ENCODE data around the gene RECK.
"Not testable (repeated sequence)": the region's sequence is repeated elsewhere in the genome, so short reads cannot be mapped to it uniquely, and the experiment has no call there.

Gene RECK

DNA sequence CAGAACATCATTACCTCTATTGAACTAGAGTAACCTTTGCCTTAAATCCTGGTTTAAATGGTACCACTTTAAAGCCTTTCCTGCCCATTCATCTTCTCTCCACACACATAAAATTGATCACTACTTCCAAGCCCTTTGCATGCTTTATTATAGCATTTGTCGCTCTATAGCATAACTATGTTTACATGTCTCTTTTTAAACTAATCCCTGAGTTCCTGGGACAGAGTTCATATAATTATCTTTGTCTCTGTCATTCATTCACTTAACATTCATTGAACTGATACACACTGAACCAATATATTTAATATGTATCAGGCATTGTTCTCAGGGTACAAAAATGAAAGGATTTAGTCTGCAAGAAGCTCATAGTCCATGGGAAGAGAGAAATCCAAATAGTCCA, 37.3 kb downstream of the RECK start:
- DNase-seq (ENCODE audit: low read depth), result no peak

DNA sequence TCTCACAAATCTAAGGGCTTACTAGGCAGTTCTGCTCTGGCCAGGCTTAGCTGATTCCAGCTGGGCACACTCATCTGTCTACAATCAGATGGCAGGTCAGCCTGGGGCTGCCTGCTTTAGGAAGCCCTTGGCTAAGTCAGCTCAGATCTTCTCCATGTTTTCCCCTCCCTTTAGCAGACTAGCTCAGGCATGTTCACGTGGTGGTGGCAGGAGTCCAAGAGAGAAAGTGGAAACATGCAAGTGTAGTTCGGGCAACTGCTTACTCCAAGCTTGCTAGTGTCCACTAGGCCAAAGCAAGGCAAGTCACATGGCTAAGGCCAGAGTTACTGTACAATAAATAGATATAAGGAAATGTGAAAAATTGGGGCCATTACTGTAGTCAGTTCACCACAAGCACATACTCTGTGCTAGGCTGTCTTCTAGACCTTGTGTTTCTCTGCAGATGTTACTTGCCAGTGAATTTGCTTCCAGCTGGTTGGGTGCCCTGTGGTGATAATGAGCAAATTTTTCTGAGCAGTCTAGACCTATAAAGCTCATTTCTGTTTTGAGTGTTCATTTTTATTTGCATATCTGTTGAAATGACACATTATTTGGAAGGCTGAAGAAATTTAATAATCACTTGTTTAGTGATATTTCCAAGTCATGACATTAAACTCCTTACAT, 38.3 kb downstream of the RECK start:
- DNase-seq (ENCODE audit: low read depth), result no peak

DNA sequence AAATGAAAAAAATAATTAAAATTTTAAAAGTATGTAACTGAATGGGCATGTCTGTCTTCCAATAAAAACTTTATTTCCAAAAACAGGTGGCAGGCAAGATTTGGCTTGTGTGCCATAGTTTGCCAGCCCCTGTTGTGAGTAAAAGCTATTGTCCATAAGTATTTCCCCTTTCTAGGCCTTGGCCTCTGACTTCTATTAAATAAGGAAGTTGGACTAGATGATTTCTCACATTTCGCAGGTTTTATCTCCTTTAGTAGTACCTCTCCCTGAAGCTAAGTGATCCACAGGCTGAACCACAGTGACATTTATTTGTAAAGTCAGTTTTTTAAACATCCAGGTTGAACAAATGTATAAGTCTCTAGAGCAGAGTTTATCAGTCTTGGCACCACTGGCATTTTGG, 41.3 kb downstream of the RECK start:
- no peak for DNase-seq (ENCODE audit: low read depth)

DNA sequence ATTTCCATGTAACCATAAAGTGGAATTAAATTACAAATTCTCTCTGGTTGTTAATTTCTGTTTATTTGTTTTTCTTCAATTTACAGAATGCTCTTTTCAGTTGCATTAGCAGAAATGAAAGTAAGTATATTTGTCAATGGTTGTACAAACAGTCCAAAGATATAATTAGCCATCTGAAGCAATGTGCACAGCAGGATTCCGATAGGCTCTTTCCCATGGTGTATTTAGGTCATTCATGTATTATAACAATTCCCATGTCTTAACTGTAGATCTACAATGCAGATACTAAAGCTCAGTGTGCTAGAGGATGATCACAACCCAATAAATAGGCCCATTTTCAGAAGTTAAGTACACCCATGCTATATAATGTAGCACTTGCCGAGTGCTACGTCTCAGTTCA, 43.8 kb downstream of the RECK start:
- no peak for DNase-seq (ENCODE audit: low read depth)

DNA sequence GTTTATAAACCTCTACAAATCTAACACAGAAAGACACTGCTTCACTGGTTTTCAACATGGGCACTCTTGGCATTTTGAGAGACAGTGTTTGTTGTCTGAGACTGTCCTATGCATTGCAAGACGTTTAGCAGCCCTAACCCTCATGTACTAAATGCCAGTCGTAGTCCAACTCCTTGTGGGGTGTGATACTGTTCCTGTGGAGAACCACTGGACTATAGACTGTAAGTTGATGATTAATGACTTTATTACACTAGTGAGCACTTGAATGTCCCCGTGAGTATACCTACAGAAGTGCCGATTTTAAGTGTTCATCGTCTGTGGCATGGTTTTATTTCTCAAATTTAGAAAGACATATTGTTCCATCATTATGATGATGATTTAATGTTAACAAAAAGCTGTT, 46.2 kb downstream of the RECK start:
- no peak for DNase-seq (ENCODE audit: low read depth)

DNA sequence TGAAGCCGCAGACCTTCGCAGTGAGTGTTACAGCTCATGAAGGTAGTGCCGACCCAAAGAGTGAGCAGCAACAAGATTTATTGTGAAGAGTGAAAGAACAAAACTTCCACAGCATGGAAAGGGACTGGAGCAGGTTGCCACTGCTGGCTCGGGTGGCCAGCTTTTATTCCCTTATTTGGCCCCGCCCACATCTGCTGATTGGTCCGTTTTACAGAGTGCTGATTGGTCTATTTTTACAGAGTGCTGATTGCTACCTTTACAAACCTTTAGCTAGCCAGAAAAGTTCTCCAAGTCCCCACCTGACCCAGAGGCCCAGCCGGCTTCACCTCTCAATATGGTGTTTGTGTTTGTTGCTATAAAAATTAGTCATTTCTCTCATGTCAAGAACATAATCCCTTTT, 49.7 kb downstream of the RECK start:
- DNase-seq (ENCODE audit: low read depth), result no peak

DNA sequence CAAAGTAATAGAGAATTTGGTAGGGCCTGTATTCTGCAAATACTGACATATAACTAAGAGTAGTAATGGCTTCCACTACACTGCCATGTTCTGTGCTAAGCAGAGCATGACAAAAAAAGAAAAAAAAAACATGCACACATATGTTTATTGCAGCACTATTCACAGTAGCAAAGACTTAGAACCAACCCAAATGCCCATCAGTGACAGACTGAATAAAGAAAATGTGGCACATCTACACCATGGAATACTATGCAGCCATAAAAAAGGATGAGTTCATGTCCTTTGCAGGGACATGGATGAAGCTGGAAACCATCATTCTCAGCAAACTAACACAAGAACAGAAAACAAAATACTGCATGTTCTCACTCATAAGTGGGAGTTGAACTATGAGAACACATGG, 50.3 kb downstream of the RECK start:
- not testable (repeated sequence) for DNase-seq (ENCODE audit: low read depth)

DNA sequence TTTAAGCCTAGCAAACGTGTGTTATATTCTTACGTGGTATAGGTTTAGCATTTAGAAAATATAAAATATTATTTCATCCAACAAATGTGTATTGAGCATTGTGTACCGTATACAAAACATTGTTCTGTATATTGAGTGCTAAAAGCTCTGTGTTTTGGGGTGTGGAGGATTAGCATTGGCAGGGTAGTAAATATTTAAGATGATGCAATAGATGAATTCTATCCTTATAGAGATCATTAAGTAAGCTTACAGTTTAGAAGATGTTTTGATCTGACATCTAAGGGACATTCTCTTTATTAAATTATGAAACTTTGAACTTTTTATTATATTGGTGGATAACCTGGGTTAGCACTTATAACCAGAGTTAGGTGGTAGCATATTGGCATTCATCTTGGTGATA, 51.3 kb downstream of the RECK start:
- DNase-seq (ENCODE audit: low read depth), result no peak

DNA sequence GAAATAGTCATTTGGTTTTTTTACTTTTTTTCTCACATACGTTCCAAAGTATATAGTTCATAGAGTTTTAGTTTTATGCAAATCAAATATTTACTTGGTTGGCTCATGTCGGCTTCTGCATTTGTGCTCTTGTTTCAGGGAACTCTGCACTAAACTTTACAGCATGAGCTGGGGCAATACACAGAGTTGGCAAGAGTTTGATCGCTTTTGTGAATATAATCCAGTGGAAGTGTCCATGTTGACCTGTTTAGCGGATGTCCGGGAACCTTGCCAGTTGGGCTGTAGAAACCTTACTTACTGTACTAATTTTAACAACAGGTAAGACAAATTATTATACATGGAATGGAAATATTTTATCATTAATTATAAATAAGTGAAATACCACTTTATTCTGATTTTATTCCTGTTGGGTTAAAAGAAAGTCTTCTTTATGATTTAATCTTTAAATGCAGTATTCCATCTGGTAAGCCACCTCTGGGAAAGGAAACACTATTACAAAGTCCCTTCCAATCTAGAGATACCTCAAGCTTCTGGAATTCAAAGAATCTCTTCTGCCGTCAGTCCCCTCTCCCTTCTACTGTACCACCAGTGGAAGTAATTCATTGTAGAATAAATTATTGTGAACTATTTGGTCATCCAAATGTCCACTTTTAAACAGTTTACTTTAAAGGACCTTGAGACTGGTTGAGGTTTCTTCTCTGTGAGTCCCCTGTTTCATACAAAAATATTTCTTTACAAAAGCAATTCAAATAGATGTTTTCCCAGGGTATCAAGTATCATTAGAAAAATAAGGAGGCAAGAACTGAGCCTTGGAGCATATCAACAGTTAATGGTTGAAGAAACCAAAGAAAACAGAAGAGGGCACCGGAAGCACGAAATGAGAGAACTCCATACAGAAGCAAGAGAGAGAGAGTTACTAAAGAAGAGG, 54.6 kb downstream of the RECK start:
- no peak for DNase-seq (ENCODE audit: low read depth)

DNA sequence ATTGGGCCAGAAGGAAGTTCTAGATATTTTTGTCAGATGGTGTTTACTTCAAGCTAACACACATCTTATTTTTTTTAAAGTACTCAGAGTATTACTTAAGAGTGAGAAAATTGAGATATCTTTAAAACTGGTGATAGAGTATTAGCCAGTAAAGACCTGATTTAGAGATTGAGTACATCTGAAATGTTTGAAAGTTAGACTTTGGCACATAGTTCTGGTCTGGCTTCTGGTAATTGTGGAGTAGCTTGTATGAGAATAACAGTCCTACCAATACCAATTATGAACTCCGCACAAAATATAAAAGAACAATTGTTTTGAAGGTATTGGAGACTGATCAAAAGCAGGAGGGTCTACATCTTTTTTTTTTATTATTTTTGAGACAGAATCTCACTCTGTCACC, 55.3 kb downstream of the RECK start:
- no peak for DNase-seq (ENCODE audit: low read depth)

DNA sequence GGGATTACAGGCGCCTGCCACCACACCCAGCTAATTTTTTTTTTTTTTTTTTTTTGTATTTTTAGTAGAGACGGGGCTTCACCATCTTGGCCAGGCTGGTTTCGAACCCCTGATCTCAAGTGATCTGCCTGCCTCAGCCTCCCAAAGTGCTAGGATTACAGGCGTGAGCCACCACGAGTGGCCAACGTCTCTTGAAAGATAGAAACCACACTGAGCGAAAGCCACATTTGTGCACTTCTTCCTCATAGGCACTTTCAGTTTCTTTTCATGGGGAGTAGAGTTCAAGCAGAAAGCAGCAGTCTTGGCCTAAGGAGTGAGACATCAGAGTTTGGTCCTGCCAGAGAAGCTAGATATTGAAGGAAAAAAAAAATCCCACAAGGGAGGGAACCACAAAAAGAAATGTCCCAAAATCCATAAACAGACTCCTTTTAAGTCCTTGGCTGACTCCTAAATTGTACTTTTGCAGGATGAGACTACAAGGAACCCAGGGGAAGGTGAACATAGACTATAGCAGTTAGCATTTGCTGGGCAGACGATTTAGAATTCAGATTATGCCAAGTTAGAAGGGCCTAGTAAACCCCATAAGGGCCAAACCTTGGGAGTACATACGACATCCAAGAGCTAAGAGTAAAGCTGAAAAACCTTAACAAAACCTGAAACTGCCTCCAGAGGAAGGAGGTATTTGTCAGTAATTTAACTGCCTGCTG, 55.9 kb downstream of the RECK start:
- no peak for DNase-seq (ENCODE audit: low read depth)

DNA sequence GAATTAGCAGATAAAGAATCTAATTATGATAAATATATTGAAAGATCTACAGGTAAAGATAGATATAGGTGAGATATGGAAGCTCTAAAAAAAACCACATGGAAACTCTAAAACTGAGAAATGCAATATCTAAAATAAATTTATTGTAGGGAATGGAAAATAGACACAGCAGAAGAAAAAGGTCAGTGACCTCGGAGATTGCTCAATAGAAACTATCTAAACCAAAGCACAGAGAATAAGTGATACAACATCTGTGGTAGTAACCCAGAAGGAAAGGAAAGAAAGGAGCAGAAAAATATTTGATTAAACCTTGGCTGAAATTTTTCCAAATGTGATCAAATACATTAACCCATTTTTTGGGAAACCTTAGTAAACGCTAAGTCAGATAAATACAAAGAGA, 56.7 kb downstream of the RECK start:
- no peak for DNase-seq (ENCODE audit: low read depth)

DNA sequence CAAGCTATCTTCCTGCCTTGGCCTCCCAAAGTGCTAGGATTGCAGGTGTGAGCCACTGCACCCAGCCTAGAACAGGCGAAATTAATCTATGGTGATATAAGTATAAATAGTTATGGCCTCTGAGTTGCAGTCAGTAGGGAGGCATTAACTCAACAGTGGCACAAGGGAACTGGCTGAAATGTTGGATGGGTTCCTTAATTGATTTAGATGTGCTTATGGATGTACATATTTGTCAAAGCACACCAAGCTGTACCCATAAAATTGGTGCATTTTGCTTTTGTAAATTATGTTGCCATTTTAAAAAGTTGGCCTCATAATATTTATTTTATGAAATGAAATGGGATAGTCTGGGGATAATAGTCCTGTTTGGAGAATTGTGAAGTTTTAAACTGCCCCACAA, 63.0 kb downstream of the RECK start:
- DNase-seq (ENCODE audit: low read depth), result no peak

DNA sequence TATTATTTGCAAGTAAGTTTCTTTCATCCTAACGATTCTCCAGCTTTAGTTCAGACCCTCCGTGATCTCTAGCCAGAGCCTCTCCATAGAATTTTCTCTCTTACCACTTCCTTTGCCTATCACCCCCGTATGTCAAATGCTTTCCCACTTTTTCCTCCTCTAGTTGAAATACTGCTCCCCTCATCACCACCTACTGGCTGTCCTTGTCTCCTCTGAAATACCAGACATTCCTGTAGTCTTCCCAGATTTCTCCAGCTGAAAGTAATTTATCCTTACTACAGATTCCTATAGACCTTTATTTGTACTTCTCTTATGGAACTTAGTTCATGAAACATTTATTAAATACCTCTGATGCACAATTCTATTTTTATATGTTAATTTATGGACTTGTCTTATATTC, 63.8 kb downstream of the RECK start:
- DNase-seq (ENCODE audit: low read depth), result no peak

DNA sequence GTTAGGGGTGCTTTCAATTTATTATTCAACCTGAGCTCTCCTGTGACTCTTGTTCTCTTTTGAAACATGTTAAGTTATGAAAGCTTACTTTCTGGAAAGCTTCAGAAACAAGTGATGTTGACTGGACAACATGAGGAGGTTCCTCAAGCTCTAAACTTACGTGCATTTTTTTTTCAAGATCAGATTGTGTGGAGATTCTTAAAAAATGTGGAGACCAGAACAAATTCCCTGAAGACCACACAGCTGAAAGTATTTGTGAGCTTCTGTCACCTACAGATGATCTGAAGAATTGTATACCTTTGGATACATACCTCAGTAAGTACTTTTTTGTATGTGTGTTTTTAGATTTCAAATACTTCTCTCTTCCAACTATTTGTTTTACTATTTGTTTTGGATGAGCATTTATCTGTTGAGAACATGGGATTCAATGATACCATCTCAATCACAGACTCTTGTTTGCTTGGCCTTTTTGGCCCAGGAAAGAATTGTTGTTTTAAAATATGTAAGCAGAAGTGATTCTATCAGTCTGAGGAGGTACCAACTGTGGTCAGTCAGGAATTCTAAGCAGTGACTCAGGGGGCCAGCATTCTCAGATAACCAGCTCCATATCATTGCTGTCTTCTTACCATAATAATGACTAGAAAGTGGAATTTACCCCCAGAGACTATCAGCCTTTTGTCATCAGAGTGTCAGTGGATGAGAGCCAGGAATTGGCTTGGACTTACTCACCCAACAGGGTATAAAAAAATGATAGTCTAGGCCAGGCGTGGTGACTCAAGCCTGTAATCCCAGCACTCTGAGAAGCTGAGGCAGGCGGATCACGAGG, 65.4 kb downstream of the RECK start:
- no peak for DNase-seq (ENCODE audit: low read depth)

DNA sequence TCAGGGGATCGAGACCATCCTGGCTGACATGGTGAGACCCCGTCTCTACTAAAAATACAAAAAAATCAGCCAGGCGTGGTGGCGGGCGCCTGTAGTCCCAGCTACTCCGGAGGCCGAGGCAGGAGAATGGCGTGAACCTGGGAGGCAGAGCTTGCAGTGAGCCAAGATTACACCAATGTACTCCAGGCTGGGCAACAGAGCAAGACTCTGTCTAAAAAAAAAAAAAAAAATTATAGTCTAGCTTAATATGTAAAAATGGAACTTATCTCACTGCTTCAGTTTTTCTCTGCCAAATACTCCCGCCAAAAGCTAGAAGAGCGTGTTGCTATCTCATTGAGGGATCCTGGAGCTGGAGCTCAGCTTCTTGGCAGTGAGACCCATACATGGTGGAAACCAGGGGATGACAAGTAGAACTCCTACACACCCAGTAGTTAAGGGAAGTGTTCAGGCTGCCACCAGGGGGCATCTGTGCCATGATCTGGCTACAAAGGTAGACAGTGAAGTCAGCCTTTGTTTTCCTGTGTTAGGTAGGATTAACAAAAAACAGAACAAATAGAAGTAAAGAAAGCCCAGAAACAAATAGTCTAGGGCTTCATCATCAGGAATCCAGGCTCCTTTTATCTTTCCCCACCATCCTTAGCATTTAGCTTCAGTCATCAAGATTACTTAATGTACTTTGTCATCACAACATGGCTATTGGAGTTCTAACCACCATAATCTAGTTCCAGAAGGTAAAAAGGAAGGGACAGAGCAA, 66.2 kb downstream of the RECK start:
- peak; percentile 47 for DNase-seq (ENCODE audit: low read depth)

DNA sequence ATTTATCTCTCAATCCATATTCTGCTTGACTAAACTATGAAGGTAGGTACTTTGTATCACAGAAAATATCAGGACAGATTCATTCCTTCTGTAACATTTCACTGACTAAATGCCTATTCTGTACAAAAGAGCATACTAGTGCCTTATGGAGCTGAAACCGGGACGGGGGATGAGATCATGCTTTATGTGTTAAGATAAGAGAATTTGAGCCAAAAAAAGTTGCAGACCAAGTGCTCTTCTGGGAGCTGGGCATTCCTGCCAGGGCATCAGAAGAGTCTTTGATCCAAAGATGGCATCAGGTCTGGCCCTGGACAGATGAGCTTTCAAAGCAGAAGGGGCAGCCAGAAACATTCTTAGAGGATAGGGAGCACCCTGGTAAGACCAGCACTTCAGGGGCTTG, 72.4 kb downstream of the RECK start:
- no peak for DNase-seq (ENCODE audit: low read depth)

DNA sequence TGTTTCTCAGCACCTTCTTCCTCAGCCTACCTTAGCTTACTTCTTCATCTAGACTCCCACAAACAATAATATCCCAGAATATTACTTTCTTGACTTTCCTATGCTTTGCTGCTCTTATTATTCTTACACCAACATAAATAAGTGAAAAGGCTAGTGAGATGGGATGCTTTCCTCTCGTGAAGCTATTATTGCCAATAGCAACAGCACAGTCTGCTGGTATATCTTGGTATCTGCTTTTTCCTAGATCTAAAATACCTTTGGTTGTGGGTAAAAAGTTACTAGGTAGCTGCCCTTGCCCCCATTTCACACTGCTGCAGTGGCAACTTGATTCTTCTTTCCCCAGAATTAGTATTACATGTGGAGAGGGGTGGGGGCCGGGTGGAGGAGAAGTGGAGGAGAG, 73.7 kb downstream of the RECK start:
- no peak for DNase-seq (ENCODE audit: low read depth)

DNA sequence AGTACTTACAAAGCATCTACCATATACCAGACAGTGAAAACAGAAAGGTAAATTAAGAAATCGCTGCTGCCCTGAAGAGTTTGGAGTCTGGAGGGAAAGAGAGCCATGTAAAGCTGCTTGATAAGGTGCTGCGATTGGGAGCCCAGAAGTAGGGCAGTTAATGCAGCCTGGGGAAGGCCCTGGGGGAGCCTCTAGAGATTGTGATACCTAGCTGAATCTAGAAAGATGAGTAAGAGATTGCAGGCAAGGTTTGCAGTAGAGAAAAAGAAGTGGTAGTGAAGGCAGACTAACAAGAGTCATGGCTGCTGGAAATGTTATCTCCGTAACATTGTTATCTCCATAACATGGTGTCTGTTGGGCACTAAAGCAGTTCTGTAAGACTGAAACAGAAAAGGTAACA, 75.8 kb downstream of the RECK start:
- DNase-seq (ENCODE audit: low read depth), result no peak

DNA sequence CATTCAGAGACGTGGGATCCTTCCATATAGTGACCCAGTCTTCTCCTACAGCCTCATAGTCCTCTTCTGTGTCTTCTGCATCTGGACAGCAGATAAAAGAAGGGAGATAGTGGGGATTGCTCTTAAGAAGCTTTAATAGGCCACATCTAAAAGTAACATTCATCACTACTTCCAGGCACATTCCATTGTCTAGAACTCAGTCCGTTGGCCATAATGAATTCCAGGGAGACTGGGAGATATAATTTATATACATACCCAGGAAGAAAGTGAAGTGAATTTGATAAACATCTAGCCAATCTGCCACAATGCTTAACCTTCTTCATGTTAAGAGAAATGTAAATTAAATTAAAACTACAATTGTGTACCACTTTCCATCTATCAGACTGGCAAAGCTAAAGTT, 77.3 kb downstream of the RECK start:
- no peak for DNase-seq (ENCODE audit: low read depth)

DNA sequence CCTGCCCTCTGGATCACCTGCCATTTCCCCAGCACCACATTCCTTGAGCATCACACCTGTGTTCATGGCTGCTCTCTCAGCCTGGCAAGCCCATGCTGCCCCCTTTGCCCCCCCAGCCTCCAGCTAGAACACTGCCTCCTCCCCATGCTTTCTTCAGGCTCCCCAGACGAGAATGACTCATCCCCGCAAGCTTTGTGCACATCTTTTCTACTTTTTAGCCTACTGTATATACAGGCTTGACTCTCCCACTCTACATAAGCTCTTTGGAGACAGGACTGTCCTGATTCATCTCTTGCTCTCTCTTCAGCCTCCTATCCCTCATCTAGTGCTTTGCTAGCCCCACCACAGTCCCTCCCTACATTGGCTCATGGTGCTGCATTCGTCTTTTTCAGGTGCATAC, 79.9 kb downstream of the RECK start:
- DNase-seq (ENCODE audit: low read depth), result no peak
